HG02678 (cell line): ENCODE data around the gene HCFC2.

ENCODE experiments used
- ATAC-seq: cut with Tn5 transposase; IDR thresholded peaks from one replicate; pipeline ENCODE4 v1.9.1; 2021; ENCODE audit warnings: mild to moderate bottlenecking, moderate library complexity; ENCODE audit not compliant: unreplicated experiment

HCFC2 gene

GRCh38 chr12:104056419-104056972, 7.8 kb upstream of the HCFC2 start:
- ATAC-seq = no peak

GRCh38 chr12:104057771-104058197, 6.5 kb upstream of the HCFC2 start:
- no peak for ATAC-seq

GRCh38 chr12:104058802-104059201, 5.5 kb upstream of the HCFC2 start:
- no peak for ATAC-seq

GRCh38 chr12:104059963-104060362, 4.4 kb upstream of the HCFC2 start:
- ATAC-seq = no peak

- no peak for ATAC-seq
Measured at GRCh38 chr12:104060791-104061190, 3.5 kb upstream of the HCFC2 start.

DNA sequence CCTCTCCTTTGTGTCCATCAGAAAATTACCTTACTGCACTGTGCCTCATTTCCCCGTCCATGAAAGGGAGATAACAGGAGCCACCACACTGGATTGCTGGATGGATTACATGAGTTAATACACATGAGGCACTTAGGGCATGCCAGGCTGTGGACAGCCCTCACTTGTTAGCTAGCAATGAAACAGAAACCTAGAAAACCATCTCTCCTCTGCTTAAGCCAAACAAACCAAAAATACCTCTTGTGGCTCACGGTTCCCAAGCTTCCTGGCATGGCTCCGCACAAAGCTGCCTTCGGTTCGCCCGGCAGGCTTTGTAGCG, 660 bp upstream of the HCFC2 start:
- peak; percentile 33 for ATAC-seq

DNA sequence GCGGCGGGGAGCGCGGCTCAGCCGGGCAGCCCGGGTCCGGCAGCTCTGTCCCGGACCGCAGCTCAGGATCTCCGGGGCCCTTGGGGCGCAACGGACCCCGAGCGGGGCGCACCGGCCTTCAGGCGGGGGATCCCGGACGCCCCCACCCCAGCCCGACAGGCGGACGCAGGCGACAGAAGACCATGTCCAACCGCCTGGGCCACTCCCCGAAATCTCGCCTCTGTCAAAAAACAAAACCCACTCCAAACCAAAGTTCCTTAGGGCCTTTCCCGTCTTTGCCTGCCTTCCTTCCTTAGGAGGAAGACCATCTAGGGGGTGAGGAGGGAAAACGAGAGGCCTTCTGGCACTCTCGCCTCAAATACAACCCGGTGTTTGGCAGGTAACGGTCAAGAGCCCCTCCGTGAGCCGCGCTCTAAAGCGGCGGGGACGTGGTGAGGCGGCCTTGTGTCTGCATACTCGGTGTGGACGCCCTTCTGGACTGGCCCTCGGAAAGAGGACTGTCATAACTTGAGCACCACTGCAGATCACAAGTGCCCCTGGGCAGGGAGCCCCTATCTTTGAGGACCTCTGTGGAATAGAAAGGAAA, 604 bp downstream of the HCFC2 start:
- peak; percentile 2 for ATAC-seq

DNA sequence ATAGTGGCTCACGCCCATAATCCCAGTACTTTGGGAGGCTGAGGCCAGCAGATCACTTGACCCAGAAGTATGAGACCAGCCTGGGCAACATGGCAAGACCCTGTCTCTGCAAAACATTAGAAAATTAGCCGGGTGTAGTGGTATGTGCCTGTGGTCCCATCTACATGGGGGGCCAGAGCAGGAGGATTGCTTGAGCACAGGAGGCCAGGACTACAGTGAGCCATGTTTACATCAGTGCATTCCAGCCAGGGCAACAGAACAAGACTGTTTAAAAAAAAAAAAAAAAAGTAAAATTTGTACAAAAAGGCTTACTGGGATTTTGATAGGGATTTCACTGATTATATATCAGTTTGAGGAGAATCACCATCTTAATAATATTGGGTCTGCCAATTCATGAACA, 7.8 kb downstream of the HCFC2 start:
- ATAC-seq = no peak

DNA sequence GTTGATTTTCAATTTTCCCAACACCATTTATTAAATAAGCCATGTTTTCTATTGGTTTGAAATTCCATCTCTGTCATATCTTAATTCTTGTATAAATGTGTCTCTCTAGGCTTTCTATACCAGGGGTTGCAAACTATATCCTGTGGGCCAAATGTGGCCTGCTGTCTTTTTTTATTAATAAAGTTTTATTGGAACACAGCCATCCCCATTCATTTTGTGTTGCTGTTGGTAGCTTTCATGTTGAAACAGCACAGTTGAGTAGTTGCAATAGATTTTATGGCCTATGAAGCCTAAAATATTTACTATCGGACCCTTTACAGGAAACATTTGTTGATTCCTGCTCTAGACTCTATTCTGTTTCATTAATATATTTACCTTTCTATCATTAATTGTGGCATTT, 9.4 kb downstream of the HCFC2 start:
- ATAC-seq = no peak

GRCh38 chr12:104079024-104079423, 14.7 kb downstream of the HCFC2 start:
- no peak for ATAC-seq

DNA sequence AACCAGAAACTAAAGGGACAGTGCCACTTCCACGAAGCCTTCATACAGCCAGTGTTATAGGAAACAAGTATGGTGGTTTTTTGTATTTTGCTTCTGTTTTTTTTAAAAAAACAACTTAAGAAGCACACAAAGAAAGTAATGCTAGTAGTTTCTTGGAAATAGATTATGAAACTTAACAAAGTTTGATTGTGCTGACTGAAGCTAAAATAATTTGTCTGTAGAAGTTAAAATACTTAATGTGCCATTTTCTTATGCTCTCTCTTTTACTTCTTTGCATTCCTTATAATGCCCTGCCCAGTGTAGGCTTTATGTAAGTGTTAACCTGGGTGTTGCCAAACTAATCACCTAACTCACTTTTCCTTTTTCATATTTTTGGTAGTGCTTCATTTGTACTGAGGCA, 16.4 kb downstream of the HCFC2 start:
- no peak for ATAC-seq

DNA sequence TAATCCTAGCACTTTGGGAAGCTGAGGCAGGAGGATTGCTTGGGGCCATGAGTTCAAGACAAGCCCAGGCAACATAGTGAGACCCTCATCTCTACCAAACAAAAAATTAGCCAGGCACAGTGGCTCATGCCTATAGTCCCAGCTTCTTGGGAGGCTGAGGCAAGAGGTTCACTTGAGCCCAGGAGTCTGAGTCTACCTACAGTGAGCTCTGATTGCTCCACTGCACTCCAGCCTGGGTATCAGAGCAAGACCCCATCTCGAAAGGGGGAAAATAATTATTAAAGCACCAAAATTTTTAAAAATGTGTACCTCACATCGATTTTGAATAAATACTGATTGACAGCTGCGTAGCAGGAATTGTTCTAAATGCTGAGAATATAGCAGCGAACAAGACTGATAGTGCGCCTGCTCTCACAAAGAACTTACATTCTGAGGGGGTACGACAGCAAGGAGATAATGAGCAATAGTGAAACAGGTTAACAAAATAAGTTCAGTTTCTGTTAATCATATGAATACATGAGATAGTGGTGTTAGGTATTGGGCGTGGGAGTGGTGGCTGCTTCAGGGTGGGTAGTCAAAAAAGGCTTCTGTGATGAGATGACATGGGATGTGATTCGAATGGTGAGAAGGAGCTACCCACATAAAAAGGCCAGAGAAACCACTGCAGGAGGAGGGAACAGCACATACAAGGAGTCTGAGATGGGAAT, 19.6 kb downstream of the HCFC2 start:
- ATAC-seq = peak; percentile 43

DNA sequence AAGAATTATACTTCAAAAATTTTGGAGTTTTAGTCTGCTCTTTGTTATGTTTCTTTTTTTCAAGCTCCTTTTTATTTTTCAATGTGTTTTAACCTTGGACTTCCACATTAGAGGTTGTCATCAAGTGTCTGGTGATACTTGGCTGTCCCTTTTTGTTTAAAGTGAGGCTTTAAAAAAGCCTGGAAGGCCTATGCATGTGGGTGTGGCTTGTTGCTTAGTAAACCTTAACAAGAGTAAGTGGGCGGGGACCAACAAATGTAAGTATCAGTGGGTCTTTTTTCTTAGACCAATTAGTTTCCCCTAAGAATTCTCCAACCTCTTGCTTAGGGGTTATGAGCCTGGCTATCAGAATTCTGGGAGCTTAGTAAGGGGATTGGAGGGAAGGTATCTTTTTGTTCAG, 26.4 kb downstream of the HCFC2 start:
- no peak for ATAC-seq

- no peak for ATAC-seq
Measured at GRCh38 chr12:104091136-104091535, 26.8 kb downstream of the HCFC2 start.

GRCh38 chr12:104094284-104094683, 30.0 kb downstream of the HCFC2 start:
- ATAC-seq = no peak

GRCh38 chr12:104095289-104095688, 31.0 kb downstream of the HCFC2 start:
- no peak for ATAC-seq

DNA sequence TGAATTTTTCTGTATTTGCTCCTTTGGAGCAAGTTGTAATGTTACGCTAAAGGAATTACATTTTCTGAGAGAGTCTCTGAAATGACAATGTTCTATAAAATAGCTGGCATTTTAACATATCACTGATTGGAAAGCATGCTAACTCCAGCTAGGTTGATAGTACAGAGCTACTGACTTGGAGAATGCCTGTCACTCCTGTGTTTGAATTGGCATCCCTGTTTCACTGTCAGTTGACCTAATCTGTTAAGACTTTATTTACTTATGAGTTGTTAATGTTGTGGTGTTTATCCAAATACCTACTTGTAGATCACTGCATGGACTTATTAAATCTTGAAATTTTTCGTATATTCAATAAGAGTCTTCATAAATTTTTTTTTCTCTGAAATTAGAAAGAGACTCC, 33.6 kb downstream of the HCFC2 start:
- no peak for ATAC-seq

DNA sequence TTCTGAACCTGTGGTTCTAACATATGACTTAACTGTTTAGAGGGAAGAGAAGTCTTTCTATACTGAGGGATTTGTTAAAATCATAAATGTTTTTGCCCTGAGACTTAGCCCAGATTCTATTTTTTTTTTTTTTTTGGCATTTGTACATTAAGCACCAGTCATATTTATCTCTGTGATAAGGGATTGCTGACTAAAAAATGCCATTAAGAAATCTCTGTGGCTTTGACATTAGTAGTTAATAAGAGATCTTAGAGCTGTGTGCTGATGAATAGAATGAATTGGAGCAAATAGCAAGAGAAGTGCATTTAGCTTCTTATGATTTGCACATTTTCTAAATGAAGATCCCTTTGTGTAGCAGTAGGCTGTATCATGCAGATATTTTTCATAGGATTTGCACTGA, 41.1 kb downstream of the HCFC2 start:
- ATAC-seq = no peak

GRCh38 chr12:104106965-104107364, 42.6 kb downstream of the HCFC2 start:
- no peak for ATAC-seq

- peak; percentile 61 for ATAC-seq
Measured at GRCh38 chr12:104108755-104109445, 44.6 kb downstream of the HCFC2 start.

GRCh38 chr12:104109446-104110271, 45.3 kb downstream of the HCFC2 start:
- ATAC-seq = no peak
